Smooth muscle cell (in vitro differentiated cells): Measurements from ENCODE around the gene CATSPER1. TPM values are rescaled to one million over a fixed set of nuclear protein-coding genes. Genes with fewer than 3 reads are reported as not detected.
"Not testable (repeated sequence)": the region's sequence is repeated elsewhere in the genome, so short reads cannot be mapped to it uniquely, and the experiment has no call there.

Experiments used
- DNase-seq: peaks from one replicate; lab custom pipeline; 2025; ENCODE audit not compliant: unreplicated experiment; lab: John Stamatoyannopoulos, UW
- H2AFZ ChIP-seq: fragments of 200-600 bp; sonication (generic); 2 replicates; pipeline ENCODE4 v1.6.0; 2016; ENCODE audit warnings: antibody characterized with exemption, low read depth, mild to moderate bottlenecking
- H3F3A ChIP-seq: fragments of 200-600 bp; sonication (generic); 2 replicates; pipeline ENCODE4 v1.6.0; 2017; ENCODE audit warnings: antibody characterized with exemption, low read depth
- H3K27ac ChIP-seq: fragments of 200-600 bp; sonication (generic); 2 replicates; pipeline ENCODE4 v1.5.1; 2016; ENCODE audit warnings: low read depth, mild to moderate bottlenecking
- H3K27me3 ChIP-seq: fragments of 200-600 bp; sonication (generic); 2 replicates; pipeline ENCODE4 v1.6.1; 2016; ENCODE audit warnings: low read depth, mild to moderate bottlenecking
- H3K36me3 ChIP-seq: fragments of 200-600 bp; sonication (generic); 2 replicates; pipeline ENCODE4 v1.5.1; 2016; ENCODE audit warnings: low read depth
- H3K4me1 ChIP-seq: fragments of 200-600 bp; sonication (generic); 2 replicates; pipeline ENCODE4 v1.5.1; 2016; ENCODE audit warnings: low read depth
- H3K4me2 ChIP-seq: fragments of 200-600 bp; sonication (generic); 2 replicates; pipeline ENCODE4 v1.6.0; 2016; ENCODE audit warnings: mild to moderate bottlenecking
- H3K4me3 ChIP-seq: fragments of 200-600 bp; sonication (generic); 2 replicates; pipeline ENCODE4 v1.5.1; 2016; ENCODE audit warnings: mild to moderate bottlenecking
- H3K79me2 ChIP-seq: fragments of 200-600 bp; sonication (generic); 2 replicates; pipeline ENCODE4 v1.6.0; 2016; ENCODE audit warnings: low read depth, mild to moderate bottlenecking
- H3K9ac ChIP-seq: fragments of 200-600 bp; sonication (generic); 2 replicates; pipeline ENCODE4 v1.6.0; 2016; ENCODE audit warnings: low read depth
- H3K9me3 ChIP-seq: fragments of 200-600 bp; sonication (generic); replicated peaks from 2 replicates; pipeline ENCODE4 v1.5.1; 2016; ENCODE audit warnings: low read depth
- H4K20me1 ChIP-seq: fragments of 200-600 bp; sonication (generic); 2 replicates; pipeline ENCODE4 v1.6.0; 2016; ENCODE audit warnings: low read depth
- WGBS: methylation state at CpG from one replicate; pipeline ENCODE4 v1.1.7; 2016; ENCODE audit warnings: low lambda C conversion rate; 5-methylcytosine and 5-hydroxymethylcytosine counted together
- polyA plus RNA-seq: library from polyadenylated mRNA; unstranded; fragments of >200 nt; fragmentation: Nextera tagmentation; extraction: Ambion mirVana; gene quantifications from 2 replicates; pipeline ENCODE4 v1.2.1, GENCODE V29; 2016
- total RNA-seq: library from RNA; depleted of rRNA; stranded (reverse); fragments of >200 nt; gene quantifications from 2 replicates; pipeline ENCODE4 v1.2.3, GENCODE V29; 2014
- TF ChIP-seq, protein P1 (sequence below): fragments of 200-600 bp; sonication (generic); IDR thresholded peaks from 2 replicates; pipeline ENCODE4 v1.5.1; 2017; ENCODE audit warnings: borderline replicate concordance, mild to moderate bottlenecking, antibody characterized with exemption; ENCODE audit not compliant: insufficient read depth, poor library complexity, severe bottlenecking

The CATSPER1 gene
- total and polyA plus RNA-seq, 2 experiments from 2014 or later = 0.55 TPM; not detected in 1

DNA sequence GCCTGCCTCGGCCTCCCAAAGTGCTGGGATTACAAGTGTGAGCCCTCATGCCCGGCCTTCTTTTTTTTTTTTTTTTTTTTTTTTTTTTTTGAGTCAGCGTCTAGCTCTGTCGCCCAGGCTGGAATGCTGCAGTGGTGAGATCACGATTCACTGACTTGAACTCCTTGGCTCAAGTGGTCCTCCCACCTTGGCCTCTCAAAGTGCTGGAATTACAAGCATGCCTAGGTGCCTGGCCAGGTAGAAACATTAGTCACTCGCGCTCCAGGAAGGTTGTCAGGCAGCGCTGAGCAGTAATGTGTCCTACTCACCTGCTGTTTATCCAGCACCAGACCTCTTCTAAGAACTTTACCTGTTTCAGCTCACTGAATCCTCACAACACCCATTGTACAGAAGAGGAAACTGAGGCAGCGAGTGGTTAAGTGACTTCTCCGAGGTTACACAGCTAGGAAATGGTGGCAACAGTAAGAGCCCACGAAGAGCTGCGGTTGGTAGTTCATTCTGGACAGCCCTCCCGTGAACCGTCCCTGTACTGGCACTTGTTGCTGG lies 15.0 kb downstream of the CATSPER1 start:
- Histone ChIP-seq H3K27me3 (peaks cover 14% of the 10 kb centered on the region), H3K4me3 (no peak overlapping the region), H3K27ac (peak overlapping the region; percentile 46), H3K36me3 (no peaks in the 10 kb centered on the region), H3F3A (peaks cover 9% of the 10 kb centered on the region), H3K9me3 (no peaks in the 10 kb centered on the region), H3K79me2 (no peaks in the 10 kb centered on the region), H3K4me2 (peak overlapping the region; percentile 33), H4K20me1 (no peaks in the 10 kb centered on the region), H3K4me1 (peaks cover 12% of the 10 kb centered on the region), H2AFZ (no peak overlapping the region), H3K9ac (no peak overlapping the region)
- DNase-seq = no peak
- TF ChIP-seq, protein P1, sequence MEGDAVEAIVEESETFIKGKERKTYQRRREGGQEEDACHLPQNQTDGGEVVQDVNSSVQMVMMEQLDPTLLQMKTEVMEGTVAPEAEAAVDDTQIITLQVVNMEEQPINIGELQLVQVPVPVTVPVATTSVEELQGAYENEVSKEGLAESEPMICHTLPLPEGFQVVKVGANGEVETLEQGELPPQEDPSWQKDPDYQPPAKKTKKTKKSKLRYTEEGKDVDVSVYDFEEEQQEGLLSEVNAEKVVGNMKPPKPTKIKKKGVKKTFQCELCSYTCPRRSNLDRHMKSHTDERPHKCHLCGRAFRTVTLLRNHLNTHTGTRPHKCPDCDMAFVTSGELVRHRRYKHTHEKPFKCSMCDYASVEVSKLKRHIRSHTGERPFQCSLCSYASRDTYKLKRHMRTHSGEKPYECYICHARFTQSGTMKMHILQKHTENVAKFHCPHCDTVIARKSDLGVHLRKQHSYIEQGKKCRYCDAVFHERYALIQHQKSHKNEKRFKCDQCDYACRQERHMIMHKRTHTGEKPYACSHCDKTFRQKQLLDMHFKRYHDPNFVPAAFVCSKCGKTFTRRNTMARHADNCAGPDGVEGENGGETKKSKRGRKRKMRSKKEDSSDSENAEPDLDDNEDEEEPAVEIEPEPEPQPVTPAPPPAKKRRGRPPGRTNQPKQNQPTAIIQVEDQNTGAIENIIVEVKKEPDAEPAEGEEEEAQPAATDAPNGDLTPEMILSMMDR = no peak
- WGBS = 41% methylated on average over 13 of the region's 14 CpGs

DNA sequence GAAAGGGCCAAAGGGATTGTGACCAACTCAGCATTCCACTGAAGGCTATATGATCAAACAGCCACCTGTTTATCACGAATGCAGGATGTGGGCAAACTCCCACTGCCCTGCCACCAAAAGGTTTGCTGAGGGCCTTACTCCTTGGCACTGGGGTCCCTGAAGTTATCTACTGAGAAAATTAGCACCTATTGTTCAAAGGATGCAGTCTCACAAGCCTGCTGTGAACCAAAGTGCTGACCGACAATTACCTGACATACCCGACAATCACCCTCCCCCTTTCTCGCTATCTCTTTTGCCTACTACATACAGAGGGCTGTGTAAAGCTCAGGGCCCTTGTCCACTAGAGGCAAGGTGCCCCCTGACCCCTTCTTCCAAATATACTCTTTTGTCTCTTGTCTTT lies 16.2 kb downstream of the CATSPER1 start:
- not testable (repeated sequence) for H2AFZ ChIP-seq, H3K36me3 ChIP-seq, H3K79me2 ChIP-seq, H3K4me2 ChIP-seq, H3K9ac ChIP-seq, H3K4me3 ChIP-seq, H3F3A ChIP-seq, DNase-seq, H3K27ac ChIP-seq, H3K9me3 ChIP-seq, H4K20me1 ChIP-seq
- WGBS = 89% methylated on average over 4 of the region's 4 CpGs
- peaks cover 12% of the 10 kb centered on the region for H3K4me1 ChIP-seq
- H3K27me3 ChIP-seq = peaks cover 14% of the 10 kb centered on the region

DNA sequence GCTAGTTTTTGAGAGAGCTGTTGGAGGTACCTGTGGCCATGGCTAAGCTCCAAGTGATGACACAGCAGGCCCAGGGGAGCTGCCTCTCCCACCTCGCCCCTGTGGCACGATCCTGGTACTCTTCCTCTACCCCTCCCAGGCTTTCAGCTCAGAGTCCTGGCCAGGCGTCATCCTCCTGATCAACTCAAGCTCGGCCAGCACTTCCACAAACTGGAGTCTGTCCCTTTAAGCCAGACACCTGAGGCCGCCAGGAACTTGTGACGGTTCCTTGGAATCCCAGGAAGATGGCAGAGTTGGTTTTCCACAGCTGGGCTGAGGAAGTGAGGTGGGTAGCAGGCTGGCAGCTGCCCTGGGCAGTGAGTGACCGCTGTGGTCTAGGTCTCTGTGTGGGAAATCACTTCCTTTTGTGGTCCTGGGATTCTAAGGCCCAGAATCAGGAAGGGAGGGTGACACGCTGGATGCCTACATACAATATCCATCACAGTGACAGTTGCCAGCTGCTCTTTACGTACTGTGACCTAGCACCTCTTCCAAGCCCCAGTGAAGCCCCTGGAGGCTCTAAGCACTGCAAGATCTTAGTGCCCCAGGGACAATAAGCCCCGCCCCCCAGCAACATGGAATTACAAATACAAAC lies 17.7 kb downstream of the CATSPER1 start:
- no peak overlapping the region for H3K4me2 ChIP-seq
- 66% methylated on average over 10 of the region's 10 CpGs for WGBS
- H3K4me1 ChIP-seq = peaks cover 12% of the 10 kb centered on the region
- no peaks in the 10 kb centered on the region for H3K36me3 ChIP-seq
- H3F3A ChIP-seq = peaks cover 9% of the 10 kb centered on the region
- H3K27ac ChIP-seq = no peak overlapping the region
- H3K79me2 ChIP-seq = peaks cover 1% of the 10 kb centered on the region
- H3K9me3 ChIP-seq = no peaks in the 10 kb centered on the region
- no peak overlapping the region for H2AFZ ChIP-seq
- H3K27me3 ChIP-seq = peaks cover 14% of the 10 kb centered on the region
- DNase-seq = no peak
- H3K9ac ChIP-seq = no peak overlapping the region
- TF ChIP-seq, protein P1 = no peak
- H4K20me1 ChIP-seq = no peaks in the 10 kb centered on the region
- no peak overlapping the region for H3K4me3 ChIP-seq

DNA sequence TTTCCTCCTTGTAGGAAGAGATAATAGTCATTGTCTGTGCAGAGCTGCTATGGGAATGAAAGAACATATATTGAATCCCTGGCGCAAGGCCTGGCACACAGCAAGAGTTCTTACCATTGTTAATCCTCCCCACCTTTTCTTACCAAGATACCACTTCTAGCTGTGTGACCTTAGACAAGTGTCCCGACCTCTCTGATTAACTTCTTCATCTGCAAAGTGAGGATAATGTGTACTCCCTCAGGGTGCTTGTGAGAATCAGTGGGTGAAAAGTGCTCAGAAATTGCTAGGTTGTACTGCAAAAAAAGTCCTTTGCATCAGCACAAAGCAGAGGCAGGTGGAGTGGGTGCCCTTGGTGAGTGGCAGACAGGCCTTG lies 18.2 kb downstream of the CATSPER1 start:
- Histone ChIP-seq H3F3A (peaks cover 9% of the 10 kb centered on the region), H3K27ac (no peak overlapping the region), H2AFZ (no peak overlapping the region), H3K4me3 (no peak overlapping the region), H3K9ac (no peak overlapping the region), H3K4me1 (peaks cover 17% of the 10 kb centered on the region), H3K36me3 (no peaks in the 10 kb centered on the region), H3K79me2 (peaks cover 6% of the 10 kb centered on the region), H3K4me2 (no peak overlapping the region), H4K20me1 (no peaks in the 10 kb centered on the region), H3K9me3 (no peaks in the 10 kb centered on the region), H3K27me3 (peaks cover 14% of the 10 kb centered on the region)
- TF ChIP-seq, protein P1 = no peak
- 92% methylated on average over 2 of the region's 2 CpGs for WGBS
- no peak for DNase-seq
